ENCODE measurements around the gene CDH22. TPM values are rescaled to one million over a fixed set of nuclear protein-coding genes. Genes with fewer than 3 reads are reported as not detected.

Gene CDH22
- total RNA-seq, 2 experiments from 2014 or later = not detected

GRCh38 chr20:46325789-46326188 lies 17.5 kb upstream of the CDH22 start:
- Mint-ChIP-seq H3K9me3 (no peaks in the 10 kb centered on the region), H3K27me3 (peaks cover 11% of the 10 kb centered on the region), H3K4me3 (no peak overlapping the region), H3K4me1 (no peaks in the 10 kb centered on the region), H3K36me3 (ENCODE audit: low read depth) (no peaks in the 10 kb centered on the region), H3K27ac (no peak overlapping the region)
- ChIA-PET POLR2A (no interaction called here), CTCF (no interaction called here)
- no peak for DNase-seq

DNA sequence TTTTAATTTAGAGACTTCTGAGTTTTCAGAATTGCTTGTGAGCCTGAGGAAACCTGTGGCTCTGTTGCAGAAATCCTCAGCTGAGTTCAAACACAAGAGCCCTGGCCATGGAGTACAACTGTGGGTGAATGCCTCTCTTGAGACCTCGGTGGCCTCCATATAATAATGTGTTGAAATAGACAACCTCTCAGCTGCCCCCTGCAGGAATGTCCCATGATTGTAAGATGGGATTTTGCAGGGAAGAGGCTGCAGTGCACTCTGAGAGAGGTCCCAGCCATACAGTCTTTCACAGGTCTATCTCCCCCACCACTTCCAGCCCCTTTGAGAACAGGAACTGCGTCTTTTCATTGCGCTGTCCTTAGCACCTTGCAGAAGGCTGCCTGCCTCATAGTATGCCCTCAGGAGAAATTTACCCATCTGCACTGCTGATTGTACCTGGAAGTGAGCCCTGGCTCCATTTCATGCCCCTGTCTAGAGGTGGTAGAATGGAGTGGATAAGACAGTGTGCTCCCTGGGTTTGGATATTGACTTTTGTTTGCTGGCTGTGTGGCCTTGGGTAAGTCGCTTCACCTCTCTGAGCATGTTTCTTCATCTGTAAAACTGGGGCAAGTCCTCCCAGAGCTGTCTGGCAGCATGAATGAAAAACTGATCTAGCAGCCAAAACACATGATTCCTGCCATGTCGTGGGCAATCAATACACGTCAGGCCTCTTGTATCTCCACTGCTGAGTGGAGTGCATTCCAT lies 16.8 kb upstream of the CDH22 start:
- no peak overlapping the region for H3K27ac Mint-ChIP-seq
- H3K27me3 Mint-ChIP-seq = peaks cover 14% of the 10 kb centered on the region
- ChIA-PET CTCF (no interaction called here), POLR2A (no interaction called here)
- no peaks in the 10 kb centered on the region for H3K36me3 Mint-ChIP-seq (ENCODE audit: low read depth)
- no peaks in the 10 kb centered on the region for H3K9me3 Mint-ChIP-seq
- H3K4me1 Mint-ChIP-seq = no peaks in the 10 kb centered on the region
- no peak overlapping the region for H3K4me3 Mint-ChIP-seq
- no peak for DNase-seq

- POLR2A ChIA-PET = no interaction called here
- Mint-ChIP-seq H3K36me3 (ENCODE audit: low read depth) (no peaks in the 10 kb centered on the region), H3K27me3 (peaks cover 18% of the 10 kb centered on the region), H3K27ac (no peak overlapping the region), H3K4me3 (no peak overlapping the region), H3K9me3 (no peaks in the 10 kb centered on the region), H3K4me1 (no peaks in the 10 kb centered on the region)
- CTCF ChIA-PET = no interaction called here
- DNase-seq = no peak
Observed at GRCh38 chr20:46324379-46324778, 16.1 kb upstream of the CDH22 start.

DNA sequence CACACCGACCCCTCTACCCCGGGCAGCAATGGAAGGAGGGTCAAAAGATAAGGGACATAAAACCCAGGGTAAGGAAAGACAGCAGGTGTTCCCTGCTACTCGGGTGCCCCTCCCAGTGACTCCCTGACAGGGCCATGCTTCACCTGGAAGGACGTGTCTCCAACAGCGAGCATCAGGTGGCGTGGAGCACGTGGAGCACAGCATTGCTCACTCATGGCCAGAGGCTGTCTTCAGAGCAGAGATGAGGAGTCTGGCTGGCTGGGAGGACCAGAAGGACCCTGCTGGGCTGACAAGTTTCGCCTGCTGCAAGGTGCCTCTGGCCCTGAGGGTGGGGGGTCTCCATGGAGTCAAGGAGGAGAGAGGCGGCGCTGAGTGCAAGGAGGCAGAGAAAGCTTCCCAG lies 15.3 kb upstream of the CDH22 start:
- ChIA-PET POLR2A (no interaction called here), CTCF (no interaction called here)
- Mint-ChIP-seq H3K27me3 (peaks cover 24% of the 10 kb centered on the region), H3K36me3 (ENCODE audit: low read depth) (no peaks in the 10 kb centered on the region), H3K27ac (no peak overlapping the region), H3K4me1 (no peaks in the 10 kb centered on the region), H3K4me3 (no peak overlapping the region), H3K9me3 (no peaks in the 10 kb centered on the region)
- no peak for DNase-seq

DNA sequence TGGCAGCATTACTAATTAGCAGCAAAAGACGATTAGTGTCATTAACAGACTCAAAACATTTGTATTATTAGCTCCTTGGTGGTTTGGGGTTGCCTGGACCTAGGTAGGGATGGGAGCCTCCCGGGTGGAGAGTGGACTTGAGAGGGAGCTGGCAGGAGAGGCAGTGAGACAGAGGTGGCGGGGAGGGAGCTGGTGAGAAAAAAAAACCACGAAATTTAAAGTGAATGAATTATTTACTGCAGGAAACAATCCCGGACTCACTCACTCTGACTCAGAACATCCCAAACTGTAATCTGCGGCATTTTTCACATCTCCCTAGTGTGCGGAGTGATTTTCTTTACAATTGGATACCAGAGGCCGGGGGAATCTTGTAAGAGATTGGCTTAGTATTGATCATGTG lies 14.3 kb upstream of the CDH22 start:
- Mint-ChIP-seq H3K27me3 (peaks cover 24% of the 10 kb centered on the region), H3K4me1 (no peaks in the 10 kb centered on the region), H3K36me3 (ENCODE audit: low read depth) (no peaks in the 10 kb centered on the region), H3K4me3 (no peak overlapping the region), H3K27ac (no peak overlapping the region), H3K9me3 (no peaks in the 10 kb centered on the region)
- ChIA-PET CTCF (no interaction called here), POLR2A (no interaction called here)
- DNase-seq = no peak

DNA sequence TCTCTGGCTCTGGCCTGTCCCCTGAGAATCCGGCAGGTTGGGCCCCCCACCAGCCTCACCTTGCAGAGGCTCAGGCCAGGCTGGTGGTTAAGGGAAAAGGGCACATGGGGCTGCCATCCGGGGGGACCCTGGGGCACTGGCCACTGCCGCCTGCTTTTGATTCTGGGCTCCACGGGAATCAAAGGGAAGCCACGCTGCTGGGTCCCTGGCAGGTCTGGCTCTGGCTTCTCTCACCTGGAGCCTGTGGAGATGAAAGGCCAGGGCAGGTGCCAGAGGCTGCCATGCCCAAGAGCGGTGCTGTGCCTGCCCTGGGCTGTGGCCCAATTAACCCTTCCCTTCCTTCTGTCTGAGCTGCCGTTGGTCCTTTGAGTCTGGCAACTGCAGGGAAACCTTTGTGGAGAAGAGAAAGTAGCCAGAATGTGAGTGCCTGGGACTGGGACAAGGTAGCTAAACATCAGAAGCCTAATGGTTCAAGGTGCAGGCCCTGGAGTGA lies 9.4 kb upstream of the CDH22 start:
- peaks cover 59% of the 10 kb centered on the region for H3K27me3 Mint-ChIP-seq
- CTCF ChIA-PET = no interaction called here
- H3K36me3 Mint-ChIP-seq (ENCODE audit: low read depth) = no peaks in the 10 kb centered on the region
- POLR2A ChIA-PET = no interaction called here
- no peak overlapping the region for H3K27ac Mint-ChIP-seq
- no peak for DNase-seq
- H3K4me3 Mint-ChIP-seq = no peak overlapping the region
- H3K4me1 Mint-ChIP-seq = no peaks in the 10 kb centered on the region
- H3K9me3 Mint-ChIP-seq = no peaks in the 10 kb centered on the region

DNA sequence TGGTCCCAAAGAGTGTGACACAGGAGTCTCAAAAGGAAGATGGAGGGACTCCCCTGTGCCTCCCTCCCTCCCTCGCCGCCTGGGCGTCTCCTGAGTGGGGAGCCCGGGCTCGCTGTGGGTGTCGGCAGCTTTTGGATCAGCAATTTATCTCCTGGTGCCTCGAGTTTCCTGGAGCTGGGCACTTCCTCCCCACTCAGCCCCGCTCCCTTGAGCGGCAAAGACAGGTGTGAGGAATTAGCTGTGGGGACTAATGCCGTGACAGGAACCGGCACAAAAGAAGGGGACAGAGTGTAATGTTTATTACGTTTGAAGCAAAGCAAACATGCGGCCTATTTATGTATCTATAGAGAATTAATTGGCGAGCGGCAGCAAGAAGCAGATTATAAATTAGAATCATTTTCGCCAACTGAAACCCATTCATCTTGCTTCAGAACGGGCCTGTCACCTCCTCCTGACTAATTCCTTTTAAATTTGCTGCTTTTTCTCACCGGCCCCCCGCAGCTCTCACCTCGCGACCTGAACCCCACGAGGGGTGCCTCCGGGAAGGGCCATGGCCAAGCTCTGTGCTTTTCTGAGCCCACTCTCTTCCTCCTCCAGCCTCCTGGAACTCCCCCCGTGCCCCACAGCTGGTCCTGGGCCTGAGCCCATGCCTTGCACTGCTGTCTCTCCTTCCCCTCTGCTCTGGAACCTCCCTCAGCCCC lies 8.8 kb upstream of the CDH22 start:
- H3K27ac Mint-ChIP-seq = no peak overlapping the region
- H3K36me3 Mint-ChIP-seq (ENCODE audit: low read depth) = no peaks in the 10 kb centered on the region
- H3K27me3 Mint-ChIP-seq = peaks cover 61% of the 10 kb centered on the region
- POLR2A ChIA-PET = no interaction called here
- CTCF ChIA-PET = no interaction called here
- H3K4me3 Mint-ChIP-seq = no peak overlapping the region
- DNase-seq = no peak
- peaks cover under 1% of the 10 kb centered on the region for H3K4me1 Mint-ChIP-seq
- H3K9me3 Mint-ChIP-seq = no peaks in the 10 kb centered on the region

DNA sequence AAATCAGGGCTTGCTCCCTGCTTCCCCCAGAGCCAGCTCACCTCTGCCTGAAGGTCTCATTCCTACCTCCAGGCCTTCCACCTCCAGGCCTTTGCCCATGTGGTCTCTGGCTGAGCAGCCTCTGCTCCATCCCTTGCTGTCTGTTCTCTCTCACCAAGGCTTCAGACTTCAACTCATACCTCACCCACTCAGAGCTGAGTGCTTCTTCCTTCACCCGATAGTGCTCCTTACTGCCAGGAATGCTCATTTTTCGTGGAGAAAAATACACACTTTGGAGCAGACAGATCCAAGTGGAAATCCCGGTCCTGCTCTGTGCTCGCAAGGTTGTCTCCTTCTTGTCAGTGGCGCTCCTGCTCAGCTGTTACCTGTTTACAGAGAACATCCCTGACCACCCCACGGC lies 7.0 kb upstream of the CDH22 start:
- H3K36me3 Mint-ChIP-seq (ENCODE audit: low read depth) = no peaks in the 10 kb centered on the region
- POLR2A ChIA-PET = no interaction called here
- H3K27me3 Mint-ChIP-seq = peaks cover 74% of the 10 kb centered on the region
- DNase-seq = no peak
- CTCF ChIA-PET = interaction anchor here (0.7 to 1.4 kb wide), 2 partner anchors 9 to 249 kb away, joined by 4 read pairs; no protein-coding TSS in a partner anchor
- H3K9me3 Mint-ChIP-seq = no peaks in the 10 kb centered on the region
- peaks cover 4% of the 10 kb centered on the region for H3K4me1 Mint-ChIP-seq
- H3K27ac Mint-ChIP-seq = no peak overlapping the region
- H3K4me3 Mint-ChIP-seq = no peak overlapping the region

GRCh38 chr20:46312945-46313861 lies 4.9 kb upstream of the CDH22 start:
- no peak overlapping the region for H3K27ac Mint-ChIP-seq
- H3K36me3 Mint-ChIP-seq (ENCODE audit: low read depth) = no peaks in the 10 kb centered on the region
- no peak overlapping the region for H3K4me3 Mint-ChIP-seq
- no peaks in the 10 kb centered on the region for H3K9me3 Mint-ChIP-seq
- peaks cover 15% of the 10 kb centered on the region for H3K4me1 Mint-ChIP-seq
- ChIA-PET POLR2A (no interaction called here), CTCF (no interaction called here)
- peaks cover 82% of the 10 kb centered on the region for H3K27me3 Mint-ChIP-seq
- DNase-seq = no peak

GRCh38 chr20:46312075-46312944 lies 4.0 kb upstream of the CDH22 start:
- no peaks in the 10 kb centered on the region for H3K36me3 Mint-ChIP-seq (ENCODE audit: low read depth)
- H3K4me1 Mint-ChIP-seq = peaks cover 15% of the 10 kb centered on the region
- no peak overlapping the region for H3K4me3 Mint-ChIP-seq
- ChIA-PET CTCF (no interaction called here), POLR2A (no interaction called here)
- H3K9me3 Mint-ChIP-seq = no peaks in the 10 kb centered on the region
- peaks cover 81% of the 10 kb centered on the region for H3K27me3 Mint-ChIP-seq
- DNase-seq = no peak
- H3K27ac Mint-ChIP-seq = no peak overlapping the region

DNA sequence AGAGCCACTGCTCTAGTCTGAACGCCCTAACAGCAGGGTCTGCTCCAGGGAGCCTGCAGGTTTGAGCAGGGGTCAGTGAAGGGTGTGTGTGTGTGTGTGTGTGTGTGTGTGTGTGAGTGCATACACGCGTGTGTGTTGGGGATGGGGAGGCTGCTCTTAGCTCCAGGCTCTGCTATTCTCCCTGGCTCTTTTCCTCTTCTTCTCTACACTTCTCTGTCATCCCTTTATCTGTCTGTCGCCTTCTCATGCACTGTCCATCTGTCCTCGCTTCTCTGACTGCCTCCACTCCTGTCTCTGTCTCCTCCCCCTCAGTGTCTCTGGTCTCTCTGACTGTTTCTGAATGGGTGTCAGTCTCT lies 3.4 kb upstream of the CDH22 start:
- ChIA-PET CTCF (no interaction called here), POLR2A (no interaction called here)
- no peaks in the 10 kb centered on the region for H3K9me3 Mint-ChIP-seq
- H3K27ac Mint-ChIP-seq = no peak overlapping the region
- H3K36me3 Mint-ChIP-seq (ENCODE audit: low read depth) = no peaks in the 10 kb centered on the region
- H3K27me3 Mint-ChIP-seq = peaks cover 81% of the 10 kb centered on the region
- H3K4me1 Mint-ChIP-seq = peaks cover 16% of the 10 kb centered on the region
- no peak for DNase-seq
- H3K4me3 Mint-ChIP-seq = no peak overlapping the region

DNA sequence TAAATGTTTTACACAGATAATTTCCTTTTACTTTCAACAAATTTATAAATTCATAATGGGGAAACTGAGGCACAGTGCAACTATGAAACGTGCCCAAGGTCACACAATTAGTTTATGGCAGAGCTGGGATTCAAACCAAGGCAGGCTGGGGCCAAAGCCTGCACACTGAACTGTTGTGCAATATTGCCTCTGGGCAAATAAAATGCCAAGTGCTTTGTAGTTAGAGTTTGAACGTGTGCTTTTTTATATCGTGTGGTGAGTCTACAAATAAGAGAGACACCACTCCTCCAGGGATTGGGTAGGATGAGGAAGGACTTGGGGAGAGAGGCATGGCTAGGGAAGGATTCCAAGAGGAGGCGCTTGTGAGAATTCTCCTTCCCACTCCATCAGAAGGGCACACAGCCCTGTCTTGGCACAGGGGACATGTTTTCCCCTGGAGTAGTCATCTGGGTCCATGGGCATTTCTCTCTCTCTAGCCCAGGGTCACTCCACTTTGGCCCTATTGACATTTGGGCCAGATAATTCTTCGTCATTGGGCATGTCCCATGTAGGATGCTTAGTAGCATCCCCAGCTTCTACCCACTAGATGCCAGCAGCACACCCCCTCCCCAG lies 2.8 kb upstream of the CDH22 start:
- Mint-ChIP-seq H3K27me3 (peaks cover 83% of the 10 kb centered on the region), H3K4me3 (no peak overlapping the region), H3K9me3 (no peaks in the 10 kb centered on the region), H3K36me3 (ENCODE audit: low read depth) (no peaks in the 10 kb centered on the region), H3K27ac (no peak overlapping the region), H3K4me1 (peaks cover 18% of the 10 kb centered on the region)
- POLR2A ChIA-PET = no interaction called here
- no peak for DNase-seq
- CTCF ChIA-PET = no interaction called here

Data from activated CD4-positive, alpha-beta T cell treated with anti-CD3 and anti-CD28 coated beads, Interleukin-2, amount 10 ng/mL, durations not matched to agents 7 days and 5 days (primary cell).